Vagina (tissue), 2 donors: ENCODE data around the gene MMP27. TPM values are rescaled to one million over a fixed set of nuclear protein-coding genes. Genes with fewer than 3 reads are reported as not detected.
A peak's percentile ranks its signal among the peaks of the same experiment; 100 is the strongest.

ENCODE experiments used
- DNase-seq, 2 donors: peaks; one replicate each; pipeline ENCODE4 v3.0.0-alpha.2; 2017; ENCODE audit errors: extremely low spot score in 2 of 2
- H3K27ac ChIP-seq: fragments of 200-600 bp; sonication (generic); one replicate; pipeline ENCODE4 v1.5.1; 2019
- H3K27me3 ChIP-seq: fragments of 200-600 bp; sonication (generic); one replicate; pipeline ENCODE4 v1.5.1; 2019
- H3K36me3 ChIP-seq, 2 donors: fragments of 200-600 bp; sonication (generic); one replicate each; pipeline ENCODE4 v1.5.1; 2017 to 2019
- H3K4me1 ChIP-seq: fragments of 200-600 bp; sonication (generic); one replicate; pipeline ENCODE4 v1.5.1; 2019
- H3K4me3 ChIP-seq, 2 donors: fragments of 200-600 bp; sonication (generic); 1 replicate in 1 of 2; 2 replicates in 1 of 2; pipeline ENCODE4 v1.5.1; 2016 to 2019
- H3K9me3 ChIP-seq: fragments of 200-600 bp; sonication (generic); one replicate; pipeline ENCODE4 v1.5.1; 2019
- CTCF ChIP-seq, 3 experiments: fragments of 450-650 bp in 2 of 3; fragments of 200-600 bp in 1 of 3; sonication (generic) in 1 of 3; IDR thresholded peaks; one replicate each; pipeline ENCODE4 v1.5.1; 2017 to 2019; ENCODE audit warnings: antibody characterized with exemption in 3 of 3, mild to moderate bottlenecking in 2 of 3, moderate library complexity in 2 of 3
- POLR2A ChIP-seq, 2 donors: fragments of 450-650 bp; IDR thresholded peaks; one replicate each; pipeline ENCODE4 v1.6.1; 2017; ENCODE audit warnings: antibody characterized with exemption in 2 of 2, mild to moderate bottlenecking in 2 of 2, moderate library complexity in 2 of 2
- POLR2AphosphoS5 ChIP-seq, 2 donors: sonication (generic); formaldehyde crosslinking; IDR thresholded peaks; one replicate each; pipeline ENCODE4 v1.9.0; 2017; ENCODE audit warnings: antibody characterized with exemption in 2 of 2, mild to moderate bottlenecking in 2 of 2, low read depth in 1 of 2; ENCODE audit not compliant: insufficient read depth in 1 of 2
- intact Hi-C: fragments of 100-400 bp; cut with DNase I; formaldehyde crosslinking; loops from one replicate; pipeline ENCODE4 v1.15.1; 2023
- total RNA-seq: library from RNA; depleted of rRNA; stranded (reverse); fragments of >200 nt; gene quantifications from one replicate; pipeline ENCODE4 v1.2.3, GENCODE V29; 2016

MMP27 gene
- total RNA-seq, 1 donor from 2014 or later: not detected

- intact Hi-C loops: no loop called here
These were observed 24.6 kb downstream of the MMP27 start for GRCh38 chr11:102680945-102681344.

GRCh38 chr11:102678022-102678421 is 27.5 kb downstream of the MMP27 start:
- DNase-seq: no peak
- TF ChIP-seq CTCF (IDR thresholded peaks at IDR 0.05) (no peak), POLR2A (IDR thresholded peaks at IDR 0.05) (no peak), POLR2AphosphoS5 (IDR thresholded peaks at IDR 0.05; ENCODE audit: insufficient read depth in 1 of 2, low read depth in 1 of 2) (no peak)
- no peaks in the 10 kb centered on the region for H3K36me3 ChIP-seq
- no peaks in the 10 kb centered on the region for H3K4me1 ChIP-seq
- H3K27me3 ChIP-seq: no peaks in the 10 kb centered on the region
- no peak overlapping the region for H3K4me3 ChIP-seq
- intact Hi-C loops: no loop called here
- no peak overlapping the region for H3K27ac ChIP-seq
- H3K9me3 ChIP-seq: no peaks in the 10 kb centered on the region

More at GRCh38 chr11:102680945-102681344, 24.6 kb downstream of the MMP27 start:
- no peak for DNase-seq
- Histone ChIP-seq H3K9me3 (no peaks in the 10 kb centered on the region), H3K36me3 (no peaks in the 10 kb centered on the region), H3K4me3 (no peak overlapping the region), H3K4me1 (no peaks in the 10 kb centered on the region), H3K27me3 (no peaks in the 10 kb centered on the region), H3K27ac (no peak overlapping the region)
- TF ChIP-seq CTCF (IDR thresholded peaks at IDR 0.05) (no peak), POLR2AphosphoS5 (IDR thresholded peaks at IDR 0.05; ENCODE audit: insufficient read depth in 1 of 2, low read depth in 1 of 2) (no peak), POLR2A (IDR thresholded peaks at IDR 0.05) (no peak)

GRCh38 chr11:102676084-102676483 is 29.5 kb downstream of the MMP27 start:
- DNase-seq: no peak
- Histone ChIP-seq H3K27ac (no peak overlapping the region), H3K9me3 (no peaks in the 10 kb centered on the region), H3K36me3 (no peaks in the 10 kb centered on the region), H3K4me1 (no peaks in the 10 kb centered on the region), H3K27me3 (no peaks in the 10 kb centered on the region), H3K4me3 (no peak overlapping the region)
- intact Hi-C loops: no loop called here
- TF ChIP-seq POLR2A (IDR thresholded peaks at IDR 0.05): no peak
- no peak for TF ChIP-seq CTCF (IDR thresholded peaks at IDR 0.05)
- no peak for TF ChIP-seq POLR2AphosphoS5 (IDR thresholded peaks at IDR 0.05; ENCODE audit: insufficient read depth in 1 of 2, low read depth in 1 of 2)

GRCh38 chr11:102669664-102670063 is 35.9 kb downstream of the MMP27 start:
- no peaks in the 10 kb centered on the region for H3K4me1 ChIP-seq
- no peak for TF ChIP-seq POLR2AphosphoS5 (IDR thresholded peaks at IDR 0.05; ENCODE audit: insufficient read depth in 1 of 2, low read depth in 1 of 2)
- TF ChIP-seq CTCF (IDR thresholded peaks at IDR 0.05): no peak
- TF ChIP-seq POLR2A (IDR thresholded peaks at IDR 0.05): no peak
- H3K36me3 ChIP-seq: no peaks in the 10 kb centered on the region
- DNase-seq: no peak
- H3K27me3 ChIP-seq: no peaks in the 10 kb centered on the region
- intact Hi-C loops: no loop called here
- no peaks in the 10 kb centered on the region for H3K9me3 ChIP-seq
- no peak overlapping the region for H3K4me3 ChIP-seq
- H3K27ac ChIP-seq: no peak overlapping the region

- no peaks in the 10 kb centered on the region for H3K27me3 ChIP-seq
- H3K4me1 ChIP-seq: no peaks in the 10 kb centered on the region
- no peak overlapping the region for H3K27ac ChIP-seq
- no peak for DNase-seq
- intact Hi-C loops: no loop called here
- no peaks in the 10 kb centered on the region for H3K36me3 ChIP-seq
- no peak overlapping the region for H3K4me3 ChIP-seq
- no peak for TF ChIP-seq POLR2AphosphoS5 (IDR thresholded peaks at IDR 0.05; ENCODE audit: insufficient read depth in 1 of 2, low read depth in 1 of 2)
- TF ChIP-seq POLR2A (IDR thresholded peaks at IDR 0.05): no peak
- peak; percentile 39 to 69 (median 62) for TF ChIP-seq CTCF (IDR thresholded peaks at IDR 0.05)
- H3K9me3 ChIP-seq: no peaks in the 10 kb centered on the region
These were observed 39.1 kb downstream of the MMP27 start for GRCh38 chr11:102666331-102666957.
